ENCODE results near the gene CLHC1. TPM values are rescaled to one million over a fixed set of nuclear protein-coding genes. Genes with fewer than 3 reads are reported as not detected.

CLHC1 gene
- total RNA-seq, 1 donor = 14.5 TPM

GRCh38 chr2:55141572-55142413 is 90.3 kb downstream of the CLHC1 start:
- TF ChIP-seq, protein P1, sequence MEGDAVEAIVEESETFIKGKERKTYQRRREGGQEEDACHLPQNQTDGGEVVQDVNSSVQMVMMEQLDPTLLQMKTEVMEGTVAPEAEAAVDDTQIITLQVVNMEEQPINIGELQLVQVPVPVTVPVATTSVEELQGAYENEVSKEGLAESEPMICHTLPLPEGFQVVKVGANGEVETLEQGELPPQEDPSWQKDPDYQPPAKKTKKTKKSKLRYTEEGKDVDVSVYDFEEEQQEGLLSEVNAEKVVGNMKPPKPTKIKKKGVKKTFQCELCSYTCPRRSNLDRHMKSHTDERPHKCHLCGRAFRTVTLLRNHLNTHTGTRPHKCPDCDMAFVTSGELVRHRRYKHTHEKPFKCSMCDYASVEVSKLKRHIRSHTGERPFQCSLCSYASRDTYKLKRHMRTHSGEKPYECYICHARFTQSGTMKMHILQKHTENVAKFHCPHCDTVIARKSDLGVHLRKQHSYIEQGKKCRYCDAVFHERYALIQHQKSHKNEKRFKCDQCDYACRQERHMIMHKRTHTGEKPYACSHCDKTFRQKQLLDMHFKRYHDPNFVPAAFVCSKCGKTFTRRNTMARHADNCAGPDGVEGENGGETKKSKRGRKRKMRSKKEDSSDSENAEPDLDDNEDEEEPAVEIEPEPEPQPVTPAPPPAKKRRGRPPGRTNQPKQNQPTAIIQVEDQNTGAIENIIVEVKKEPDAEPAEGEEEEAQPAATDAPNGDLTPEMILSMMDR (IDR thresholded peaks at IDR 0.05; ENCODE audit: extremely low read depth, low read depth, low read length) = no peak
- no peak overlapping the region for H3K27ac ChIP-seq (ENCODE audit: low read depth, low read length)
- H3K79me2 ChIP-seq (ENCODE audit: insufficient read depth, low read length) = no peaks in the 10 kb centered on the region
- no peak for DNase-seq (ENCODE audit: insufficient read length, low spot score, missing footprints)
- no peak overlapping the region for H3K4me3 ChIP-seq (ENCODE audit: insufficient read depth, low read length)
- no peaks in the 10 kb centered on the region for H3K4me1 ChIP-seq (ENCODE audit: insufficient read depth, low read length)
- no peaks in the 10 kb centered on the region for H4K20me1 ChIP-seq (ENCODE audit: insufficient read depth, low read length)
- no peaks in the 10 kb centered on the region for H3K27me3 ChIP-seq (ENCODE audit: insufficient read depth, low read length)
- H3K9me3 ChIP-seq (ENCODE audit: low read depth, low read length) = no peaks in the 10 kb centered on the region
- no peak overlapping the region for H2AFZ ChIP-seq (ENCODE audit: low read length)
- H3K4me2 ChIP-seq (ENCODE audit: insufficient read depth, low read length) = no peak overlapping the region
- no peaks in the 10 kb centered on the region for H3K36me3 ChIP-seq (ENCODE audit: insufficient read depth, low read length)

DNA sequence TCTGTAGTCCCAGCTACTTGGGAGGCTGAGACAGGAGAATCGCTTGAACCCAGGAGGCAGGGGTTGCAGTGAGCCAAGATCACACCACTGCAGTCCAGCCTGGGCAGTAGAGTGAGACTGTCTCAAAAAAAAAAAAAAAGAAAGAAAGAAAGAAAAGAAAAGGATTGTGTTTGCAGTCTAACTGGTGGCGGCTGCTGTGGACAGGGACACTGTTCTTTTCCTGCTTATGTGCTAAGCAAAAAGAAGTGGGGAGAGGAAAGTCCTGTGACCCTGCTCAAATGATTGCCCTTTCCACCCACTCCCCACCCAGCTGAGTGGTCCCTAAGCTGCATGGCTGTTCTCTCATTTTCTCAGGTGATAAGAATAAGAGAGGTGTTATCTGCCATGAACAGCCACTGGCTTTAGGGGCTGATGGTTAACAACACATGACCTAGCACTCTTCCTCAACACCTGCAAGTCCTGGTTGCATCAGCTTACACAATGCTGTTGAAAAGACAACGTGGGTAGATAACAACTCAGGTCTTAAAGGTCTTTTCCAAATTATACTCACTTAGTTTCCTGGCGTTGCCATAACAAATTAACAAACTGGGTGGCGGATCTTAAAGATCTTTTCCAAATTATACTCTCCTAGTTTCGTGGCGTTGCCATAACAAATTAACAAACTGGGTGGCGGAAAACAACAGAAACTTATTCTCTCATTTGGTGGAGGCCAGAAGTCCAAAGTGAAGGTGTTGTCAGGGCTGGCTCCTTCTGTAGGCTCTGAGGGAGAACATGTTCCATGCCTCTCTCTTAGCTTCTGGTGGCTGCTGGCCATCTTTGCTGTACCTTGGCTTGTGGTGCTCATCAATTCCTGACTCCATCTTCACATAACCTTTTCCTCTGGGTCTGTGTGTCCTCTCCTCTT is 91.5 kb downstream of the CLHC1 start:
- TF ChIP-seq, protein P1 (IDR thresholded peaks at IDR 0.05; ENCODE audit: extremely low read depth, low read depth, low read length) = no peak
- Histone ChIP-seq H3K4me2 (ENCODE audit: insufficient read depth, low read length) (no peak overlapping the region), H3K4me1 (ENCODE audit: insufficient read depth, low read length) (no peaks in the 10 kb centered on the region), H2AFZ (ENCODE audit: low read length) (no peak overlapping the region), H4K20me1 (ENCODE audit: insufficient read depth, low read length) (no peaks in the 10 kb centered on the region), H3K9me3 (ENCODE audit: low read depth, low read length) (no peaks in the 10 kb centered on the region), H3K4me3 (ENCODE audit: insufficient read depth, low read length) (no peak overlapping the region), H3K79me2 (ENCODE audit: insufficient read depth, low read length) (no peaks in the 10 kb centered on the region), H3K36me3 (ENCODE audit: insufficient read depth, low read length) (no peaks in the 10 kb centered on the region), H3K27ac (ENCODE audit: low read depth, low read length) (no peak overlapping the region), H3K27me3 (ENCODE audit: insufficient read depth, low read length) (no peaks in the 10 kb centered on the region)
- no peak for DNase-seq (ENCODE audit: insufficient read length, low spot score, missing footprints)

GRCh38 chr2:55139305-55139704 is 92.8 kb downstream of the CLHC1 start:
- H2AFZ ChIP-seq (ENCODE audit: low read length) = no peak overlapping the region
- no peaks in the 10 kb centered on the region for H3K36me3 ChIP-seq (ENCODE audit: insufficient read depth, low read length)
- no peak for DNase-seq (ENCODE audit: insufficient read length, low spot score, missing footprints)
- H3K27me3 ChIP-seq (ENCODE audit: insufficient read depth, low read length) = no peaks in the 10 kb centered on the region
- H3K9me3 ChIP-seq (ENCODE audit: low read depth, low read length) = no peaks in the 10 kb centered on the region
- no peak overlapping the region for H3K4me3 ChIP-seq (ENCODE audit: insufficient read depth, low read length)
- H4K20me1 ChIP-seq (ENCODE audit: insufficient read depth, low read length) = no peaks in the 10 kb centered on the region
- H3K4me2 ChIP-seq (ENCODE audit: insufficient read depth, low read length) = no peak overlapping the region
- TF ChIP-seq, protein P1 (IDR thresholded peaks at IDR 0.05; ENCODE audit: extremely low read depth, low read depth, low read length) = no peak
- no peak overlapping the region for H3K27ac ChIP-seq (ENCODE audit: low read depth, low read length)
- no peaks in the 10 kb centered on the region for H3K79me2 ChIP-seq (ENCODE audit: insufficient read depth, low read length)
- H3K4me1 ChIP-seq (ENCODE audit: insufficient read depth, low read length) = peaks cover 2% of the 10 kb centered on the region

DNA sequence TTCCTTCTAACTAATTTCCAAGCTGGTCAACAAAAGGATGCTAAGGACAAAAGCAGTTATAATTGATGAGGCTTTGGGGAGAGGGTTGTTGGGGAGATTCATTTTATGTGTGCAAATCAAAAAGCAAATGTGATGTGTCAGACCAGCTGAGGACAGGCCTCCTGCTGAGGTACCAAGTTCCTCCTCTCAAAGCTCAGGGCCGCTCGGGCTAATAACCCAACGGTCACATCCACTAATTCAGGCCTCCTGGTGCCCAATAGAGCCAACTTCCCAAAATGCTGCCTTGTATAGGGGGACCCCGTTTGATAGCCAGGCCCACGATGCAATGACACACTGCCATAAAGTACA is 93.2 kb downstream of the CLHC1 start:
- DNase-seq (ENCODE audit: insufficient read length, low spot score, missing footprints) = no peak
- no peaks in the 10 kb centered on the region for H3K36me3 ChIP-seq (ENCODE audit: insufficient read depth, low read length)
- H3K9me3 ChIP-seq (ENCODE audit: low read depth, low read length) = no peaks in the 10 kb centered on the region
- TF ChIP-seq, protein P1 (IDR thresholded peaks at IDR 0.05; ENCODE audit: extremely low read depth, low read depth, low read length) = no peak
- H3K79me2 ChIP-seq (ENCODE audit: insufficient read depth, low read length) = no peaks in the 10 kb centered on the region
- H3K4me3 ChIP-seq (ENCODE audit: insufficient read depth, low read length) = no peak overlapping the region
- H3K27ac ChIP-seq (ENCODE audit: low read depth, low read length) = no peak overlapping the region
- H3K27me3 ChIP-seq (ENCODE audit: insufficient read depth, low read length) = no peaks in the 10 kb centered on the region
- no peaks in the 10 kb centered on the region for H4K20me1 ChIP-seq (ENCODE audit: insufficient read depth, low read length)
- H3K4me2 ChIP-seq (ENCODE audit: insufficient read depth, low read length) = no peak overlapping the region
- peaks cover 6% of the 10 kb centered on the region for H3K4me1 ChIP-seq (ENCODE audit: insufficient read depth, low read length)
- H2AFZ ChIP-seq (ENCODE audit: low read length) = no peak overlapping the region
